NCI-H446 treated with DMSO at 0.1 percent for 48 hours (cell line): ENCODE data around the gene MAP3K15.

ENCODE experiments used
- DNase-seq: peaks from one replicate; lab custom pipeline; 2025; lab: John Stamatoyannopoulos, UW

The MAP3K15 gene

GRCh38 chrX:19344661-19345060 lies 170.6 kb downstream of the MAP3K15 start:
- no peak for DNase-seq

- peak; percentile 80 for DNase-seq
These were observed 171.5 kb downstream of the MAP3K15 start, which contains the start of gene PDHA1 for GRCh38 chrX:19343535-19344408. TSS of gene PDHA1 (plus strand) at chrX:19343927. CDS start at chrX:19344038, 111 bp downstream.

GRCh38 chrX:19343085-19343534 lies 172.2 kb downstream of the MAP3K15 start:
- no peak for DNase-seq

DNA sequence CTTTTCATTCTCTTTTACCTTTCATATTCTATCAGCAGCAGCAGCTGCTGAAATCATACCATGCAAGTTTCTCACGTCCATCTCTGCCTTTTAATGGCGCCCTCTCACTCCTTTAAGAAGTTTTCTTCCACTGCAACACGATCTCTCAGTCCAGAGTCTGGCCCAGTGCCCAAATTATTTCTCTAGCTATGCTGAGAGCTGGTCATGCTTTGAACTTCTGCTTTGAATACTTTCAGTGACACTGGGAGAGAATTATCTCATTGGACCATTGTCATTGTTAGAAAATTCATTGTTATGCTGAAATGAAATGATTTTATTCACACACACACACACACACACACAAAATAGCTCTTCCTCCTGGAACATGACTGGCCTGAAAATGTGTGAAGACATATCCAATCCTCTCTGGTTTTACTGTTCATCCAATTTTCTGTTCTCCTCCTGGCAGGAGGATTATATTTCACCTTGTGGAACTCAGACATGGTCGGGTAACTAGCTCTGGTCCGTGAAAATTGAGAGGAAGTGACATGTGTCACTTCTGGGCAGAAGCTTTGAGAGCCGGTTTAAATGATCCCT lies 172.9 kb downstream of the MAP3K15 start:
- DNase-seq, result no peak

DNA sequence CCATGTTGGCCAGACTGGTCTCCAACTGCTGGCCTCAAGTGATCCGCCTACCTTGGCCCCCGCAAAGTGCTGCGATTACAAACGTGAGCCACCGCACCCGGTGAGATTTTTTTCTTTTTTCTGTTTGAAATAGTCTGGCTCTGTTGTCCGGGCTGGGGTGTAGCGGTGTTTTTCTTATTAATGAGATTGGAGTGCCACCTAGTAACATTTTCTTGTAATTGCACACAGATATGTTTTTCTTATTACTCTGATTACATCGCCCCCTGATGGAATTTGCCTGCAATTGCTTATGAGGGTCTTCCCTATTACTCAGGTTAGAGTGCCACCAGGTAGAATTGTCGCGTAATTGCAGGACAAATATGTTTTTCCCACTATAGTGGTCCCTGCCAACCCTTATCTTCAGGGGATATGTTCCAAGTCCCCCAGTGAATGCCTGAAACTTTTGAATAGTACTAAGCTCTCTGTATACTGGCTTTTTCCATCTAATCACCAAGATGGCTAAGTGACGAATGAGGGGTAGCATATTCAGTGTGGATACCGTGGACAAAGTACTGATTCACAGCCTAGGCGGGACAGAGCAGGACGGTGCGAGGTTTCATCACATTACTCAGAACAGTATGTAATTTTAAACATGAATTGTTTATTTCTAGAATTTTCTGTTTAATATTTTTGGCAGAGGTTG lies 180.2 kb downstream of the MAP3K15 start:
- DNase-seq, result no peak

DNA sequence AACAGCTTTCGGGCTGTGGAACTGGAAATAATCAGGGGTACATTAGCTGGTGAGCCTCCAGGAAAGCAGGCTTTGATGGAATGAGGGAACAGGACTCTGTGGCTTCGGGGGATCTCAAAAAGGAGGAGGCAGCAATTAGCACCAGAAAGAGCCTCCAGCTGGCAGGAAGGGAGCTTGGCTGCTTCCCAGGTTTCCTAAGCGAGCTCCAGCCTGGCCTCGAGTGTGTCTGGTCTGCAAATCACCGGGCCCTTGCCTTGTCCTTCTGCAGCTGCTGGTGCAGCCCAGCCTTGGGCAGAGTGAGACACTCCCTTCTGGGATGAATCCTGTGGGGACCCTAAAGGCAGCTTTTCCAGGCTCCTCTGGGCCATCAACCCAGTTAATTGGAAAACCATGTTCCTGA lies 182.3 kb downstream of the MAP3K15 start:
- DNase-seq, result no peak

GRCh38 chrX:19331831-19332230 lies 183.5 kb downstream of the MAP3K15 start:
- DNase-seq, result no peak

- no peak for DNase-seq
These were observed 188.7 kb downstream of the MAP3K15 start for GRCh38 chrX:19326567-19326966.
